Neural cell (in vitro differentiated cells): Measurements from ENCODE around the gene EXTL1. TPM values are rescaled to one million over a fixed set of nuclear protein-coding genes. Genes with fewer than 3 reads are reported as not detected.

Experiments
- H2AFZ ChIP-seq: fragments of 200-600, 300-800 bp; sonication (generic), shearing (Covaris generic); 2 replicates; pipeline ENCODE4 v1.6.0; 2014; ENCODE audit warnings: low read depth, mild to moderate bottlenecking, antibody characterized with exemption, low read length, moderate library complexity
- H3F3A ChIP-seq: fragments of 200-600 bp; shearing (Covaris generic); 2 replicates; pipeline ENCODE4 v1.6.1; 2016; ENCODE audit warnings: mild to moderate bottlenecking, moderate library complexity, mixed read lengths, antibody characterized with exemption, low read length; ENCODE audit not compliant: insufficient read depth, poor library complexity, severe bottlenecking
- H3K27ac ChIP-seq: fragments of 200-600, 300-800 bp; sonication (generic), shearing (Covaris generic); 2 replicates; pipeline ENCODE4 v1.5.1; 2014; ENCODE audit warnings: mild to moderate bottlenecking, low read length, moderate library complexity
- H3K27me3 ChIP-seq: fragments of 300-800, 200-600 bp; sonication (generic), shearing (Covaris generic); 2 replicates; pipeline ENCODE4 v1.6.0; 2014; ENCODE audit warnings: mild to moderate bottlenecking, low read depth, low read length, moderate library complexity; ENCODE audit not compliant: insufficient read depth
- H3K36me3 ChIP-seq: fragments of 300-800, 200-600 bp; sonication (generic), shearing (Covaris generic); 2 replicates; pipeline ENCODE4 v1.5.1; 2014; ENCODE audit warnings: mild to moderate bottlenecking, antibody characterized with exemption, low read length, moderate library complexity; ENCODE audit not compliant: insufficient read depth
- H3K4me2 ChIP-seq: fragments of 300-800, 200-600 bp; sonication (generic), shearing (Covaris generic); 2 replicates; pipeline ENCODE4 v1.6.0; 2014; ENCODE audit warnings: mild to moderate bottlenecking, low read length
- H3K4me3 ChIP-seq: fragments of 300-800, 200-600 bp; sonication (generic), shearing (Covaris generic); 2 replicates; pipeline ENCODE4 v1.5.1; 2014; ENCODE audit warnings: mild to moderate bottlenecking, low read length, moderate library complexity
- H3K79me2 ChIP-seq: fragments of 200-600 bp; shearing (Covaris generic); replicated peaks from 2 replicates; pipeline ENCODE4 v1.6.0; 2014; ENCODE audit warnings: mild to moderate bottlenecking, low read length, moderate library complexity; ENCODE audit not compliant: insufficient read depth
- H3K9ac ChIP-seq: fragments of 300-800, 200-600 bp; sonication (generic), shearing (Covaris generic); 2 replicates; pipeline ENCODE4 v1.6.1; 2016; ENCODE audit warnings: mild to moderate bottlenecking, low read length, mixed read lengths
- H3K9me2 ChIP-seq: fragments of 200-600 bp; shearing (Covaris generic); 2 replicates; pipeline ENCODE4 v1.6.1; 2016; ENCODE audit warnings: mild to moderate bottlenecking, low read length, mixed read lengths; ENCODE audit not compliant: insufficient read depth
- H3K9me3 ChIP-seq: fragments of 200-600, 300-800 bp; sonication (generic), shearing (Covaris generic); 2 replicates; pipeline ENCODE4 v1.6.1; 2016; ENCODE audit warnings: mild to moderate bottlenecking, mixed run types, low read length, moderate library complexity, mixed read lengths
- H4K20me1 ChIP-seq: fragments of 200-600 bp; shearing (Covaris generic); 2 replicates; pipeline ENCODE4 v1.6.1; 2016; ENCODE audit warnings: mild to moderate bottlenecking, mixed run types; ENCODE audit not compliant: insufficient read depth
- CTCF ChIP-seq: fragments of 450-650 bp; IDR thresholded peaks from 2 replicates; pipeline ENCODE4 v1.5.1; 2014; ENCODE audit warnings: antibody characterized with exemption, mild to moderate bottlenecking, moderate library complexity; ENCODE audit not compliant: poor library complexity, severe bottlenecking
- EP300 ChIP-seq: fragments of 450-650 bp; conservative IDR thresholded peaks from 2 replicates; pipeline ENCODE4 v1.6.1; 2014; ENCODE audit warnings: antibody characterized with exemption, mild to moderate bottlenecking, moderate library complexity; ENCODE audit not compliant: poor library complexity, severe bottlenecking
- EZH2 ChIP-seq: fragments of 200-600, 300-800 bp; shearing (Covaris generic), sonication (generic); IDR thresholded peaks from 2 replicates; pipeline ENCODE4 v1.6.1; 2014; ENCODE audit warnings: antibody characterized with exemption, low read length, borderline replicate concordance, mild to moderate bottlenecking; ENCODE audit not compliant: insufficient read depth, poor library complexity, severe bottlenecking
- MXI1 ChIP-seq: fragments of 450-650 bp; conservative IDR thresholded peaks from 2 replicates; pipeline ENCODE4 v1.6.1; 2014; ENCODE audit warnings: antibody characterized with exemption, mild to moderate bottlenecking; ENCODE audit not compliant: poor library complexity, severe bottlenecking
- POLR2AphosphoS5 ChIP-seq: IDR thresholded peaks from 2 replicates; pipeline ENCODE4 v1.6.1; 2012
- RAD21 ChIP-seq: fragments of 450-650 bp; conservative IDR thresholded peaks from 2 replicates; pipeline ENCODE4 v1.6.1; 2014; ENCODE audit warnings: antibody characterized with exemption, mild to moderate bottlenecking, moderate library complexity
- REST ChIP-seq: IDR thresholded peaks from 2 replicates; pipeline ENCODE4 v1.6.1; 2012; ENCODE audit warnings: borderline replicate concordance
- SMC3 ChIP-seq: fragments of 450-650 bp; conservative IDR thresholded peaks from 2 replicates; pipeline ENCODE4 v1.6.1; 2014; ENCODE audit warnings: antibody characterized with exemption, mild to moderate bottlenecking, moderate library complexity; ENCODE audit not compliant: poor library complexity
- TAF1 ChIP-seq: IDR thresholded peaks from 2 replicates; pipeline ENCODE4 v1.6.1; 2012; ENCODE audit warnings: low read depth
- polyA plus RNA-seq: library from polyadenylated mRNA; depleted of rRNA; stranded (reverse); fragments of >200 nt; gene quantifications from 2 replicates; pipeline ENCODE4 v1.2.3, GENCODE V29; 2014

Gene EXTL1
- polyA plus RNA-seq, 1 donor from 2014 or later = 2.7 TPM

DNA sequence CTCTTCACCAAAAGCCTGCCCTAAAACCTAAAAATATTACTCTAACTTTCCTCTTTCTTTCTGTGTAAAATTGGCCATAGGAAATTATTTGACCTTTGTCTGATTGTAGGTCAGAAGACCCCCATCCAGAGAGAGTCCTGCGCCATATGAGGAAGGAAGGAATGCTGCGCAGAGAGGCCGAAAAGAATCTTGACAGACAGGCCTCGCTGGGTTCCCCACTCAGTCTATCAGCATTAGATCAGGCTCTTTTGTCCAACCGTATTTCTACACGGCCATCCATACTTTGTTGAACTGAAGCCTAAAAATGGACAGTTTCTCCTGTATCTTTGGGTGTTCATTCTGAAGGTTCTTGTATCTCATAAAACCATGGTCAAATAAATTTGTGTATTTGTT is 28.7 kb downstream of the EXTL1 start:
- H3K79me2 ChIP-seq = no peaks in the 10 kb centered on the region
- TF ChIP-seq TAF1 = no peak
- TF ChIP-seq SMC3 = no peak
- TF ChIP-seq REST = no peak
- no peak for TF ChIP-seq POLR2AphosphoS5
- TF ChIP-seq RAD21 = no peak
- TF ChIP-seq EZH2 = no peak
- no peak for TF ChIP-seq MXI1
- TF ChIP-seq CTCF = no peak
- TF ChIP-seq EP300 = no peak
- no peak overlapping the region for H2AFZ ChIP-seq
- no peaks in the 10 kb centered on the region for H3F3A ChIP-seq
- H4K20me1 ChIP-seq = no peaks in the 10 kb centered on the region
- no peak overlapping the region for H3K4me3 ChIP-seq
- no peak overlapping the region for H3K9ac ChIP-seq
- no peaks in the 10 kb centered on the region for H3K9me2 ChIP-seq
- H3K27ac ChIP-seq = no peak overlapping the region
- peaks cover 39% of the 10 kb centered on the region for H3K27me3 ChIP-seq
- no peaks in the 10 kb centered on the region for H3K36me3 ChIP-seq
- H3K9me3 ChIP-seq = no peaks in the 10 kb centered on the region
- H3K4me2 ChIP-seq = no peak overlapping the region

- Histone ChIP-seq H2AFZ (no peak overlapping the region), H3K27me3 (peaks cover 3% of the 10 kb centered on the region), H3K9me2 (no peaks in the 10 kb centered on the region), H3K9ac (no peak overlapping the region), H3K4me2 (no peak overlapping the region), H3K27ac (no peak overlapping the region), H3K36me3 (no peaks in the 10 kb centered on the region), H3K79me2 (no peaks in the 10 kb centered on the region), H4K20me1 (no peaks in the 10 kb centered on the region), H3K9me3 (no peaks in the 10 kb centered on the region), H3F3A (no peaks in the 10 kb centered on the region), H3K4me3 (no peak overlapping the region)
- no peak for TF ChIP-seq POLR2AphosphoS5
- no peak for TF ChIP-seq TAF1
- no peak for TF ChIP-seq EZH2
- TF ChIP-seq EP300 = no peak
- no peak for TF ChIP-seq SMC3
- TF ChIP-seq CTCF = no peak
- TF ChIP-seq RAD21 = no peak
Measured at GRCh38 chr1:26053718-26054560, 32.4 kb downstream of the EXTL1 start.
